Caco-2 (cell line): ENCODE measurements around the gene NWD2. TPM values are rescaled to one million over a fixed set of nuclear protein-coding genes. Genes with fewer than 3 reads are reported as not detected.

Experiments used
- BruUV-seq: library from RNA; stranded (reverse); fragments of 400-500 nt; replicated peaks from 2 replicates; lab custom pipeline; 2021; lab: Mats Ljungman, UMichigan
- CTCF ChIA-PET: fragments of 300-600 bp; sonication (Branson Sonifier 250); formaldehyde crosslinking; loops from one replicate; lab custom pipeline; 2022; ENCODE audit warnings: antibody characterized with exemption; lab: Charles Lee
- POLR2A ChIA-PET: fragments of 300-600 bp; sonication (Branson Sonifier 250); formaldehyde crosslinking; loops from one replicate; lab custom pipeline; 2022; ENCODE audit warnings: antibody characterized with exemption; lab: Charles Lee
- DNase-seq, 2 experiments: peaks; one replicate each; pipeline versions ENCODE4 v3.0.0 to v3.0.0-alpha.2; 2020 to 2022
- H3K27me3 ChIP-seq: replicated peaks from 2 replicates; pipeline ENCODE4 v1.6.0; 2011; ENCODE audit warnings: low read length; ENCODE audit not compliant: control insufficient read depth, insufficient read depth
- H3K36me3 ChIP-seq: 2 replicates; pipeline ENCODE4 v1.5.1; 2011; ENCODE audit warnings: low read length; ENCODE audit not compliant: control insufficient read depth, insufficient read depth
- H3K4me1 ChIP-seq: fragments of 250-450 bp; sonication (Bioruptor Pico); 2 replicates; pipeline ENCODE4 v1.5.1; 2020; ENCODE audit warnings: mild to moderate bottlenecking
- H3K4me3 ChIP-seq: 2 replicates; pipeline ENCODE4 v1.5.1; 2011; ENCODE audit warnings: low read depth, mild to moderate bottlenecking, control low read depth, low read length
- H3K9me3 ChIP-seq: fragments of 250-450 bp; sonication (Bioruptor Pico); 2 replicates; pipeline ENCODE4 v1.5.1; 2020; ENCODE audit warnings: mild to moderate bottlenecking, moderate library complexity
- H3K27ac Mint-ChIP-seq: one replicate; pipeline ENCODE4 v1.8.0; 2022; ENCODE audit warnings: mixed read lengths; ENCODE audit not compliant: unreplicated experiment
- H3K27me3 Mint-ChIP-seq: one replicate; pipeline ENCODE4 v1.8.0; 2022; ENCODE audit warnings: mixed read lengths; ENCODE audit not compliant: insufficient read depth, unreplicated experiment
- H3K36me3 Mint-ChIP-seq: one replicate; pipeline ENCODE4 v1.8.0; 2022; ENCODE audit warnings: mild to moderate bottlenecking, mixed read lengths; ENCODE audit not compliant: insufficient read depth, unreplicated experiment
- H3K4me1 Mint-ChIP-seq: one replicate; pipeline ENCODE4 v1.8.0; 2022; ENCODE audit warnings: low read depth, mixed read lengths; ENCODE audit not compliant: unreplicated experiment
- H3K4me3 Mint-ChIP-seq: one replicate; pipeline ENCODE4 v1.8.0; 2022; ENCODE audit warnings: mild to moderate bottlenecking, moderate library complexity, mixed read lengths; ENCODE audit not compliant: unreplicated experiment
- H3K9me3 Mint-ChIP-seq: one replicate; pipeline ENCODE4 v1.8.0; 2022; ENCODE audit warnings: mixed read lengths; ENCODE audit not compliant: unreplicated experiment
- CTCF ChIP-seq, 2 experiments: fragments of 200-600 bp in 1 of 2; IDR thresholded peaks; 1 replicate in 1 of 2; 2 replicates in 1 of 2; pipeline versions ENCODE4 v1.5.1 to v1.8.0; 2011 to 2022; ENCODE audit warnings: antibody characterized with exemption in 1 of 2, control low read depth in 1 of 2, inconsistent platforms in 1 of 2, low read depth in 1 of 2, low read length in 1 of 2, mild to moderate bottlenecking in 1 of 2, moderate library complexity in 1 of 2; ENCODE audit not compliant: insufficient read depth in 1 of 2, severe bottlenecking in 1 of 2, unreplicated experiment in 1 of 2
- intact Hi-C: fragments of 100-400 bp; cut with micrococcal nuclease; formaldehyde crosslinking; loops from one replicate; pipeline ENCODE4 v1.10.0; 2022; ENCODE audit not compliant: unreplicated experiment
- total RNA-seq: library from RNA; stranded (reverse); gene quantifications from 2 replicates; pipeline ENCODE4 v1.2.3, GENCODE V29; 2022

NWD2 gene
- total RNA-seq, 1 experiment from 2014 or later = not detected

GRCh38 chr4:37383579-37384229, 139.2 kb downstream of the NWD2 start:
- no peak overlapping the region for H3K4me3 Mint-ChIP-seq
- H3K4me1 Mint-ChIP-seq = no peaks in the 10 kb centered on the region
- POLR2A ChIA-PET = no interaction called here
- H3K36me3 Mint-ChIP-seq = no peaks in the 10 kb centered on the region
- no peaks in the 10 kb centered on the region for H3K36me3 ChIP-seq
- no peak overlapping the region for H3K27ac Mint-ChIP-seq
- peaks cover 9% of the 10 kb centered on the region for H3K27me3 Mint-ChIP-seq
- no peaks in the 10 kb centered on the region for H3K4me1 ChIP-seq
- intact Hi-C loops = loop anchor here (1.0 to 10.0 kb wide), 7 partner anchors 141 to 1033 kb away; partner anchors contain the start of gene NWD2
- CTCF ChIA-PET = interaction anchor here (1.1 kb wide), 1 partner anchor 69 kb away, joined by 3 read pairs; no protein-coding TSS in a partner anchor
- no peaks in the 10 kb centered on the region for H3K9me3 ChIP-seq
- BruUV-seq = no TSS peak
- no peaks in the 10 kb centered on the region for H3K27me3 ChIP-seq
- H3K9me3 Mint-ChIP-seq = no peaks in the 10 kb centered on the region
- DNase-seq = peak in 1 of 2 experiments; percentile 65
- peak; percentile 52 to 75 for TF ChIP-seq CTCF (IDR thresholded peaks at IDR 0.05; ENCODE audit: insufficient read depth in 1 of 2, low read depth in 1 of 2, low read length in 1 of 2, severe bottlenecking in 1 of 2, unreplicated experiment in 1 of 2)
- H3K4me3 ChIP-seq = no peak overlapping the region

DNA sequence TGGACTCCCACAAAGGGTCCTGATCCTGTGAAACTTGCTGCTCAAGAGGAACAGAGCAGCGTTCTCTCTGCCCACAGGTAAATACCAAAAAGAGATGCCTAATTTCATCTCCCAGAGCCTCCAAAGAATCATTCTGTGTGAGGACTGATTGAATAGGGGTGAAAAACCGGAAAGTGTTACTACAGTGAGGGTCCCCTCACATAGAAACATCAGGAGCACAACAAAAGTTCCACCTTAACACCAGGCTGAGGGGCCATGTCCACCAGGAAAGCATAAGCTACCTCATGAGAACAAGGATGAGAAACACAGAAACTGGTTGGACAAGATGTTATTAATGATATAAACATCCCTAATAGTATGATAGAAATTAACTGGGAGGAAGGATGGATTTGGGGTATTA, 140.9 kb downstream of the NWD2 start:
- no peaks in the 10 kb centered on the region for H3K27me3 ChIP-seq
- no peaks in the 10 kb centered on the region for H3K9me3 Mint-ChIP-seq
- H3K4me1 Mint-ChIP-seq = no peaks in the 10 kb centered on the region
- H3K36me3 ChIP-seq = no peaks in the 10 kb centered on the region
- no peak overlapping the region for H3K4me3 ChIP-seq
- TF ChIP-seq CTCF (IDR thresholded peaks at IDR 0.05; ENCODE audit: insufficient read depth in 1 of 2, low read depth in 1 of 2, low read length in 1 of 2, severe bottlenecking in 1 of 2, unreplicated experiment in 1 of 2) = no peak
- no peaks in the 10 kb centered on the region for H3K9me3 ChIP-seq
- no peak overlapping the region for H3K4me3 Mint-ChIP-seq
- H3K36me3 Mint-ChIP-seq = no peaks in the 10 kb centered on the region
- H3K4me1 ChIP-seq = no peaks in the 10 kb centered on the region
- DNase-seq = no peak
- H3K27ac Mint-ChIP-seq = no peak overlapping the region
- CTCF ChIA-PET = interaction anchor here (0.6 kb wide), 2 partner anchors 1000 to 1126 kb away, joined by 3 to 4 read pairs; no protein-coding TSS in a partner anchor
- POLR2A ChIA-PET = no interaction called here
- intact Hi-C loops = loop anchor here (10.0 kb wide), 1 partner anchor 231 kb away; no protein-coding TSS in a partner anchor
- no TSS peak for BruUV-seq
- H3K27me3 Mint-ChIP-seq = peaks cover 9% of the 10 kb centered on the region

DNA sequence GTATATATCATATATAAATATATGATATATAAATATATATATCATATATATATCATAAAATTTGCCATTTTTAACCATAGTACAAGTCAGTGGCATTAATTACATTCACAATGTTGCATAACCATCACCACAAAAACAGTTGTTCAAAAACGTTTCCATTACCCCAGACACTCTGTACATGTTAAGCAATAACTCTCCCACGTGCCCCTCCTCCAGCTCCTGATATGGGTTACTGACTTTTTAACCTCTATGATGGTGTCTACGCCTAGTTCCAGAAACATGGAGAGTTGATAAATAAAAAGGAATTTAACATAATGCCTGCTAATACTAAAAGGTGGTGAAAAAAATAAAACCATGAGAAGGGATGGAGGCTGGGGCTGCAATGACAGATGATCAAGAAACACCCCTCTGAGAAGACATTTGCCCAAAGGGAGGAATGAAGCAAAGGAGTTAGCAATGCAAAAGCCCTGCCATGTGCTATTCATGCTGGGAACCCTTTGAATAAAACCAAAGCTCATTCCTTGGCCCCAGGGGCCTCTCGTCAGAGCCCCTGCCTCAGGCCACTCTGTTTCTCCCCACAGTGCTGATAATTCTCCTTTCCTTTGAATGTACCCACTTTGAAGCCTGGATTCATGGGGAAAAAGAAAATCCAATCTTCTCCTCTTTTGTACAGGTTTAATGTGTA, 144.3 kb downstream of the NWD2 start:
- Mint-ChIP-seq H3K27ac (no peak overlapping the region), H3K27me3 (peaks cover 3% of the 10 kb centered on the region), H3K36me3 (no peaks in the 10 kb centered on the region), H3K4me3 (no peak overlapping the region), H3K4me1 (peaks cover 5% of the 10 kb centered on the region), H3K9me3 (no peaks in the 10 kb centered on the region)
- no TSS peak for BruUV-seq
- Histone ChIP-seq H3K4me3 (no peak overlapping the region), H3K9me3 (no peaks in the 10 kb centered on the region), H3K36me3 (no peaks in the 10 kb centered on the region), H3K27me3 (no peaks in the 10 kb centered on the region), H3K4me1 (peaks cover 6% of the 10 kb centered on the region; the same call in 1 of the 2 replicates)
- intact Hi-C loops = loop anchor here (10.0 kb wide), 1 partner anchor 234 kb away; no protein-coding TSS in a partner anchor
- no peak for TF ChIP-seq CTCF (IDR thresholded peaks at IDR 0.05; ENCODE audit: insufficient read depth in 1 of 2, low read depth in 1 of 2, low read length in 1 of 2, severe bottlenecking in 1 of 2, unreplicated experiment in 1 of 2)
- POLR2A ChIA-PET = no interaction called here
- no peak for DNase-seq
- CTCF ChIA-PET = interaction anchor here (0.6 to 1.5 kb wide), 2 partner anchors 64 to 232 kb away, joined by 3 to 4 read pairs; no protein-coding TSS in a partner anchor
